Nephron progenitor cell (in vitro differentiated cells): ENCODE data around the gene ELL2.

Experiments
- DNase-seq: peaks from one replicate; pipeline ENCODE4 v3.0.0; 2021
- H3K27ac Mint-ChIP-seq: 2 replicates; pipeline ENCODE4 v1.8.0; 2021; ENCODE audit warnings: mild to moderate bottlenecking, moderate library complexity, mixed read lengths
- H3K27me3 Mint-ChIP-seq: 2 replicates; pipeline ENCODE4 v1.8.0; 2021; ENCODE audit warnings: mild to moderate bottlenecking, low read depth, mixed read lengths; ENCODE audit not compliant: poor library complexity
- H3K36me3 Mint-ChIP-seq: 2 replicates; pipeline ENCODE4 v1.8.0; 2021; ENCODE audit warnings: low read depth, mixed read lengths
- H3K4me1 Mint-ChIP-seq: 2 replicates; pipeline ENCODE4 v1.8.0; 2021; ENCODE audit warnings: mixed read lengths
- H3K4me3 Mint-ChIP-seq: 2 replicates; pipeline ENCODE4 v1.8.0; 2021; ENCODE audit warnings: mild to moderate bottlenecking, moderate library complexity, mixed read lengths
- H3K9me3 Mint-ChIP-seq: 2 replicates; pipeline ENCODE4 v1.8.0; 2021; ENCODE audit warnings: mild to moderate bottlenecking, moderate library complexity, mixed read lengths
- CTCF ChIP-seq: fragments of 200-600 bp; sonication (generic); IDR thresholded peaks from 2 replicates; pipeline ENCODE4 v1.5.0; 2021; ENCODE audit warnings: antibody characterized with exemption

The ELL2 gene

GRCh38 chr5:95975703-95976102 is 14.1 kb upstream of the ELL2 start:
- Mint-ChIP-seq H3K4me3 (no peak overlapping the region), H3K4me1 (peaks cover 9% of the 10 kb centered on the region), H3K27ac (no peak overlapping the region), H3K9me3 (peaks cover 9% of the 10 kb centered on the region), H3K27me3 (peaks cover 9% of the 10 kb centered on the region), H3K36me3 (no peaks in the 10 kb centered on the region)
- no peak for DNase-seq
- no peak for TF ChIP-seq CTCF

DNA sequence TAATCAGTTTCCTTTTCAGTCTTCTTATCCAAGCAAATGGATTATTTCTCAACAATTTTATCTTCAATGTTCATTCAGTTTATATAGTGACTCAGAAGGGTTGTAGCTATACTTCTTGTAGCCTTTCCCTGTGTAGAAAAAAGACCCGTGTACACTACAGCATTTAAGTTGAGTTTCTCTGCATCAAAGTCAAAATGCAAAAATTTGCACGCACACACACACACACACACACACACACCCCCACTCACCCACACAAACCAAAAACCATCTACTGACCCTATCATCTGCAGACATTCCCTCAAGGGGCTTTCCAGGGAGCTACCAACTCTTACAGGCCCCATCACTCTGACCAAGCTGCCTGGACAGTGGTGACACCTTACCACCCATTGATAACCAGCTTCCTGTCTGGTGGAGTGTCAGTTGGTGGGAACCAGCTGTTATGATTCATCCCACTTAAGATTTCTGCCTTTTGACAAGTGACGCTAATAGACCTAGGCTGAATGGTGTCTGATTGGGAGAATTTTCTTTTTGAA is 12.2 kb upstream of the ELL2 start:
- H3K27me3 Mint-ChIP-seq: peaks cover 6% of the 10 kb centered on the region
- H3K4me3 Mint-ChIP-seq: no peak overlapping the region
- peaks cover 14% of the 10 kb centered on the region for H3K9me3 Mint-ChIP-seq
- no peak for TF ChIP-seq CTCF
- no peak for DNase-seq
- peaks cover 9% of the 10 kb centered on the region for H3K4me1 Mint-ChIP-seq
- H3K36me3 Mint-ChIP-seq: no peaks in the 10 kb centered on the region
- H3K27ac Mint-ChIP-seq: no peak overlapping the region

DNA sequence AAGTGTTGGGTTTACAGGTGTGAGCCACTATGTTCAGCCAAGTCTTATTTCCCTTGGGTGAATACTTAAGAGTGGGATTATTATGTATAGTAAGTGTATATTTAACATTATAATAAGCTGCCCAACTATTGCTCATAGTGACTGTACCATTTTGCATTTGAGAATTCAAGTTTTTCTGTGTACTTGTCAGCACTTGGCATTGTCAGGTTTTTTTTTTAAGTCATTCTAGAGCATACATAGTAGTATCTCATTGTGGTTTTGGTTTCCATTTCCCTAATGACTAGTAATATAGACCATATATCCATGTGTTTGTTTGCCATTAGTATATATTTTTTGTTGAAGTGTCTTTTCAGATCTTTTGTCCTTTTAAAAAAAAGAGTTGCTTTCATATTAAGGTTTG is 10.5 kb upstream of the ELL2 start:
- no peaks in the 10 kb centered on the region for H3K36me3 Mint-ChIP-seq
- H3K27me3 Mint-ChIP-seq: no peaks in the 10 kb centered on the region
- no peak overlapping the region for H3K27ac Mint-ChIP-seq
- H3K4me1 Mint-ChIP-seq: peaks cover 9% of the 10 kb centered on the region
- TF ChIP-seq CTCF: no peak
- DNase-seq: no peak
- no peak overlapping the region for H3K4me3 Mint-ChIP-seq
- H3K9me3 Mint-ChIP-seq: peaks cover 14% of the 10 kb centered on the region

GRCh38 chr5:95970359-95970704 is 8.7 kb upstream of the ELL2 start:
- Mint-ChIP-seq H3K36me3 (no peaks in the 10 kb centered on the region), H3K27ac (no peak overlapping the region), H3K9me3 (peaks cover 14% of the 10 kb centered on the region), H3K4me3 (no peak overlapping the region), H3K27me3 (no peaks in the 10 kb centered on the region), H3K4me1 (peaks cover 8% of the 10 kb centered on the region)
- TF ChIP-seq CTCF: no peak
- no peak for DNase-seq

GRCh38 chr5:95969651-95970358 is 8.2 kb upstream of the ELL2 start:
- DNase-seq: no peak
- Mint-ChIP-seq H3K4me3 (no peak overlapping the region), H3K9me3 (peaks cover 14% of the 10 kb centered on the region), H3K27me3 (no peaks in the 10 kb centered on the region), H3K36me3 (no peaks in the 10 kb centered on the region), H3K27ac (no peak overlapping the region), H3K4me1 (peaks cover 2% of the 10 kb centered on the region)
- TF ChIP-seq CTCF: no peak

DNA sequence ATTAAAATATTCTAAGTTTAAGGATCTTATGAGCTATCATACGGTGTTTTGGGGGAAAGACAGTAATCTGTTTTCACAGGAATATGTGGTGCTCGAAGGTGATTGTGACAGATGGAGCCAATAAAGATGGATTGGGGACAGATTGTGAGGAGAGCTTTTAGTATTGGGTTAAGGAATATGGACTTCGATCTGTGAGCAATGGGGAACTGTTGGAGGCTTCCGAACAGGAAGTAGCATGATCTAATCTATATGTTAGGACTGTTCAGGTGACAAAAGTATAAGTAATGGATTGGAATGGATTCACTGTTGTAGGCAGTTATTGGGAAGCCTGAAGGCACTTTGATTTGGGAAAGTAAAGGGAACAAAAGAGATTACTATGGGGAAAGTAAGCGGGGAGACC is 7.4 kb upstream of the ELL2 start:
- no peaks in the 10 kb centered on the region for H3K27me3 Mint-ChIP-seq
- no peaks in the 10 kb centered on the region for H3K4me1 Mint-ChIP-seq
- H3K36me3 Mint-ChIP-seq: no peaks in the 10 kb centered on the region
- no peak for TF ChIP-seq CTCF
- H3K27ac Mint-ChIP-seq: no peak overlapping the region
- H3K9me3 Mint-ChIP-seq: peaks cover 14% of the 10 kb centered on the region
- no peak overlapping the region for H3K4me3 Mint-ChIP-seq
- no peak for DNase-seq
